ENCODE results near the gene ARHGEF18.

ARHGEF18 gene

GRCh38 chr19:7394731-7395359 is 46.1 kb downstream of the ARHGEF18 start:
- ATAC-seq, result peak; percentile 91
- TF ChIP-seq RARB (CRISPR knock-in tag; IDR thresholded peaks at IDR 0.05) (no peak), ZNF70 (CRISPR knock-in tag; IDR thresholded peaks at IDR 0.05) (no peak), TOX (CRISPR knock-in tag; IDR thresholded peaks at IDR 0.05; ENCODE audit: borderline replicate concordance) (no peak), CSRNP3 (CRISPR knock-in tag; IDR thresholded peaks at IDR 0.05) (no peak), SNAI2 (CRISPR knock-in tag; IDR thresholded peaks at IDR 0.05) (no peak)

- no peak for TF ChIP-seq PATZ1 (CRISPR knock-in tag; IDR thresholded peaks at IDR 0.05; ENCODE audit: borderline replicate concordance)
- no peak for TF ChIP-seq ZNF8 (CRISPR knock-in tag; IDR thresholded peaks at IDR 0.05)
- no peak for TF ChIP-seq CREB5 (CRISPR knock-in tag; IDR thresholded peaks at IDR 0.05; ENCODE audit: low read depth)
- TF ChIP-seq SNAI2 (CRISPR knock-in tag; IDR thresholded peaks at IDR 0.05), result no peak
- TF ChIP-seq GLIS3 (CRISPR knock-in tag; IDR thresholded peaks at IDR 0.05), result no peak
- no peak for TF ChIP-seq TSHZ2 (CRISPR knock-in tag; IDR thresholded peaks at IDR 0.05)
- TF ChIP-seq TOX (CRISPR knock-in tag; IDR thresholded peaks at IDR 0.05; ENCODE audit: borderline replicate concordance), result no peak
- TF ChIP-seq ZFP30 (CRISPR knock-in tag; IDR thresholded peaks at IDR 0.05), result no peak
- TF ChIP-seq PPARA (CRISPR knock-in tag; IDR thresholded peaks at IDR 0.05; ENCODE audit: borderline replicate concordance), result no peak
- TF ChIP-seq OSR1 (CRISPR knock-in tag; IDR thresholded peaks at IDR 0.05), result no peak
- TF ChIP-seq CSDC2 (CRISPR knock-in tag; IDR thresholded peaks at IDR 0.05), result no peak
- ATAC-seq, result peak; percentile 69
Measured at GRCh38 chr19:7395360-7396066, 46.8 kb downstream of the ARHGEF18 start.

GRCh38 chr19:7397687-7398086 is 49.0 kb downstream of the ARHGEF18 start:
- ATAC-seq, result peak; percentile 8; the same call in 1 of the 3 replicates
- TF ChIP-seq TOX (CRISPR knock-in tag; IDR thresholded peaks at IDR 0.05; ENCODE audit: borderline replicate concordance) (no peak), PATZ1 (CRISPR knock-in tag; IDR thresholded peaks at IDR 0.05; ENCODE audit: borderline replicate concordance) (no peak), POU6F1 (CRISPR knock-in tag; IDR thresholded peaks at IDR 0.05; ENCODE audit: borderline replicate concordance, low read depth) (no peak)
